Dedifferentiated amniotic fluid mesenchymal stem cell (primary cell): Measurements from ENCODE around the gene RBFOX1.

Experiments used
- DNase-seq: peaks from one replicate; pipeline ENCODE4 v3.0.0-alpha.2; 2016; ENCODE audit errors: extremely low spot score

The RBFOX1 gene

DNA sequence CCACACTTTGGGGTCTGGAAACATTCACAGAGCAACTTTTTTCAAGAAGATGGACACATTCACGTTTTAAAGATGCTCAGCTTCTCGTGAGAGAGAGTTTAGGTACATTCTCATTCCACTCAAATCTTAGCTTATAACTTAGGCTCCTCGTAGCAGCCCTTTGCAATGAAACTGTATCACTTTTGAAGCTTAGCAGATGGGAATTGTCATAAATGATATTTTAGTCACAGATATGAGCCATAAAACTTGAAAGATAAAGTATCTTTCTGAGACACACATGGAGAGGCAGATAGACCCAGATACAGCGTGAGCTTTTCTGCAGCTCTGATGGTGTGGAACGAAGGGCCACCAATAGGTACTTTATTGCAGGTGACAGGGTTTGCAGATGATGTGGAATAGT lies 41.1 kb downstream of the RBFOX1 start:
- DNase-seq, result no peak

- no peak for DNase-seq
These were observed 42.0 kb downstream of the RBFOX1 start for GRCh38 chr16:7374614-7375174.

DNA sequence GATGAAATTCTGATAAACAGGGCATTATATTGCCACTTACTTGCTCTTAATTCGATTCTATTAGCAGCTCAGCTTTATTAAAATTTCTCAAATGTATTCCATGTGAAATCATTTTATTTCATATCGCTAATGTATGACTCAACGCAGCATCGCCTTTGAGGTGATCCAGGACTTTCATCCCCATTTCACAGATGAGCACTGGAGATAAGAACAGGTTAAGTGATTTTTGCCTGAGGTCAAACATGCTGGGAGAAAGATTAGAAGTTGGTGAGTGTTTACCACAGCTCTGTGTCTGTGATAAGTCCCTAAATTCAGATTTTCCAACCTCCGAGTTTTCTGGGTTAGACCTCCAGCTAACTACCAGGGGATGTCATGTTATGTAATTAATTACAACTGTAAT lies 43.6 kb downstream of the RBFOX1 start:
- no peak for DNase-seq

DNA sequence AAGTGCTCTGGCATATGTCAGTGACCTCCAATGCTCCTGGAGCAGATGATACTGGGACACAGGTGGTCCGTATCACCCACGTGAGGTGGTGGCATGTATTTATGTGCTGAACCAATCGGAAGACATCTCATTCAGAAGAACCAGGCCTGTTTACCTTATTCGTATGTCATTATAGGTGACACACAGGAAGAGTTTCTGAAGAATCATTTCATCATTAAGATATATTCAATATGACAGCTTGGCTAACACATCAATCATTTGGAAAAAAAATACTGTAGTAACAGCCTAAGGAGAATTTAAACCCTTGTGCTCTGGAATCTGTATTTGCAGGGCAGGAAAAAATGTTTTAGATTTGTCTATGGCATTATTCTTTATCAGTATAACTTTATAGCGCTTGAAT lies 44.6 kb downstream of the RBFOX1 start:
- DNase-seq, result no peak

GRCh38 chr16:7378024-7378695 lies 45.5 kb downstream of the RBFOX1 start:
- no peak for DNase-seq

DNA sequence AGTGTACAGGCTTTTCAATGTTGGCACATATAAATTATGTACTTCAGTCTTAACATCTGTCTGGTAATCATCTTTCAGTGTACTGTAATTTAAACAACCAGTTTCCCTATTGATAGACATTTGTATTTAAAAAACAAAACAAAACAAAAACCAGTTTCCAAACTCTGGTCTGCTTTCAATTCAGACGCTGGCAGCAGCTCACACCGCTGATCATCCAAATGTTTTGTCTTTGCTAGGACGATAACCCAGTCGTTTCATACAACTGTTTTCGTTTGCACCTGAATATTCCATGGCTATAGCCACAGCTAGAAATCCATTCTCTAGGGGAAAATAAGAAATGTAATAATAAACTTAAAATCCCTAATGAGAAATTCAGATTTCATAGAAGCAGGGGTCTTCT lies 47.8 kb downstream of the RBFOX1 start:
- DNase-seq, result no peak

- DNase-seq, result no peak
These were observed 48.3 kb downstream of the RBFOX1 start for GRCh38 chr16:7380911-7381310.

DNA sequence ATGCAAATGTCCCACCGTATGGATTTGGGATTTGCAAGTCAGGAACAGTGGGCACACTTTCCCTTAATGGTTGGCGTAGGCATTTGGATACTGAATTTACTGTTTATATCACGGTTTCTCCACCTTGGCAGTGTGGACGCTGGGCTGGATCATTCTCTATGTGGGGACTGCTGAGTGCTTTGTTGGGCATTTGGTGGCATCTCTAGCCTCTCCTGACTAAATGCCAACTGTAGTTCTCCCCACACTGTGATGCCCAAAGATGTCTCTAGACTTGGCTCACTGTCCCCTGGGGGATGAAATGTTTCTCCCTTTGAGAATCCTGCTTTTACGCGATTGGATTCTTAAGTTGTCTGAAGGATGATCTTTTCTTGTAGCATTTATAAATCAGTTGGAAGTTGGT lies 49.0 kb downstream of the RBFOX1 start:
- DNase-seq, result no peak

DNA sequence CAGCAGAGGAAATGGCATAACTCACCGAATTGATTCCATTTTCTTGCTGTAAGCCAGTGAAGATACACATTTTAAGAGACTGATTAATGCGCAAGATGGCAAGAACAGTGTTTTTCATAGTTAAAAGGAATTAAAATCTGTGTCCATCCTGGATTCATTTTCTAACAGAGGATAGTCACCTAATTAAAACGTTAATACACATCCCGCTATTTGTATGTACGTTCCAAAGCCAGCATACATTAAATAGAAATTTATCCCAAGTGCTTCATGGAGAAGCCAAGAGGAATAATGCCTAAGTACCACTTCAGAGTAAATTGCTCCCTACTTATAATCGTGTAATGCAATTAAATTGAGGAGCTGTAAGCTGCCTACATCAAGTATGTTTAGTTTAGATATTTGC lies 49.9 kb downstream of the RBFOX1 start:
- no peak for DNase-seq

GRCh38 chr16:7390974-7391373 lies 58.3 kb downstream of the RBFOX1 start:
- DNase-seq, result no peak

DNA sequence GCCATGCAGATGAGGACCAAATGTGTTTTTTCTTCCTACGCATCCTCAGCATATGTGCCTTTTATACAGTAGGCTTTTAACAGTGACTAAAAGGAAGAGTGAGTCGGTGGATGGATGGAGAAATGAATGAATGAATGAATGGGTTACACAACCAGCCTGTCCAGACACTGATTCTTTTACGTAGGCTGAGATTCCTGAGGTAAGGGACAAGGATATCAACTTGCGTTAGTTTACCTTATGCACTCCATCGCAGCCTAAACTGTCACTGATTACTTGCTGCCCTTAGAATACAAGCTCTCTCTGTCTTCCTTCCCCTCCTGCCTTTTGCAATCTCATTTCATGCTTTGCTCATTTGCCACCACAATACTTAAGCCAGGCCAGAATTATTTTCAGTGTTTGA lies 59.0 kb downstream of the RBFOX1 start:
- no peak for DNase-seq

DNA sequence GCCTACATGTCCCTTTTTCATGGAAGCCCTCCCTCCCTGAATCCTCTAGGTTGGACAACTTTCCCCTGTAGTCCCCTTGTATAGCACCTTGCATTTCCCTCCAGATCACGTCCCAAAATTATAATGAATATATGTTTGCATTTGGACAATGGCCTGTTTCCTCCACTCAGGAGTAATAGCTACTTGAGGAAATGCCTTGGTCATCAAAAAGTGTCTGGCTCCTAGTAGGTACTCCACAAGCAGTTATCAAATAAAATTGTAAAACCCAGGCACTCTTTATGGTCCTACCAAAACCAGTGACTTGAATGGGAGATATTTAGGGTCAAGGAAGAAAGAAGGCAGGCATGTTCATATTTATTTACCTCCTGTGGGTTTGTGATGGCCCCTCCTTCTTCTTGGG lies 59.6 kb downstream of the RBFOX1 start:
- no peak for DNase-seq

DNA sequence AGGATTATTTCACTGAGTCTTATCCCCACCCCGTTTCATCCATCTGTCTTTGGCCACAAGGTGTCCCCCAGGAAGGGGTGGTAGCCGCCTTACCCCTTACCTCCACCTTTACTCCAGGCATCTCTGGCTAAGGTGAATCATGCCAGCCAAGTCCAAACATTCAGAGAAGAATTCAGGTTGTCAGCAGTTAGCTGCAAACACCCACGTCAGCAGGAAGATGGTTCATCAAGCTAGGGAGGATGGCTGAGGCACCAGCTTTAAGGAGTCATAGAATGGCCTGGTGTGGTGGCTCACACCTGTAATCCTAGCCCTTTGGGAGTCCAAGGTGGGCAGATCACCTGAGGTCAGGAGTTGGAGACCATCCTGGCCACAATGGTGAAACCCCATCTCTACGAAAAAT lies 61.0 kb downstream of the RBFOX1 start:
- no peak for DNase-seq

DNA sequence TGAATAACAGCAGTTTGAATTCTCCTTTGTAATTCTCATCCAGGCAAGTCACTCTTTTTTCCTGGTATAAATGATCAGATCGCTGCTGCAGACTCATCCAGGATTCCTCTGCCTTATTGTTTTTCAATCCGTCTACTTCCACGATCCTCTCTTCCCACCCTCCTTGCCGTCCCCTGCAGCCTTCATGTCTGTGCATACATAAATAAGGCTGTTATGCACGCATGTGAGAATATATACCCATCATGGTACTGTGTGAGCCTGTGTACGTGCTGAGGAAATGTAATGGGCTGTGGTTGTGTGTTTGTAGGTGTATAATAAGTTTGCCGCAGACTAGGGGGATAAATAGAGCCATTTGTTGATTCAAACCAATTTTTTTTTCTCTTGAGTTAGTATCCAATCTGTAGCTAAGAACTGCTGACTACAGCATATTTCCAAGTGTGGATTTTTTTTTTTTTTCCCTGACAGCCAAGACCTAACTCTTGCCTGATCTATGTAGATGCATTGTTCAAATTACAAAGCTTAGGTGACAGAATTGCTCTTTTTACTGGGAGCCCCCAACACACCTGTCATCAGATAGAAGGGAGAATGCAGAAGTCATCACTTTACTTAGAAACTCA lies 62.2 kb downstream of the RBFOX1 start:
- DNase-seq, result no peak

DNA sequence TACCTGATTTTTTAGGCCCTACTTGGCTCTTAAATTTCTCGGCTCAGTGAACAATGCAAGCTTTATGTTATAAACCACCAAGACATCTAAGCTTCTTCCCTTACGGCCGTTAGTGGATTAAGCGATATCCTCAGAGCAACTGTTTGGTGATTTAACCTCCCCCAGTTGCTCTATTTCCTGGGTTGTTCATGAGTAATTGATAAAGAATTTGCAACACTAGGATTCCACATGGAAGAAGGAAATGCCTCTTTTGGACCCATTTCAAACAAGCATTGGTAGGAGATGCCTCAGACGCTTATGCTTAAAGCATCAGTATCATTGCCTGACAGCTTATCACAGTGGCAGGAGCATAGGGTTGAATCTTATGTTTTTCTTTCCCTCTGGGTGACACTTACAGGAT lies 65.3 kb downstream of the RBFOX1 start:
- DNase-seq, result no peak

GRCh38 chr16:7398536-7398935 lies 65.9 kb downstream of the RBFOX1 start:
- no peak for DNase-seq

- no peak for DNase-seq
These were observed 66.7 kb downstream of the RBFOX1 start for GRCh38 chr16:7399296-7399695.

DNA sequence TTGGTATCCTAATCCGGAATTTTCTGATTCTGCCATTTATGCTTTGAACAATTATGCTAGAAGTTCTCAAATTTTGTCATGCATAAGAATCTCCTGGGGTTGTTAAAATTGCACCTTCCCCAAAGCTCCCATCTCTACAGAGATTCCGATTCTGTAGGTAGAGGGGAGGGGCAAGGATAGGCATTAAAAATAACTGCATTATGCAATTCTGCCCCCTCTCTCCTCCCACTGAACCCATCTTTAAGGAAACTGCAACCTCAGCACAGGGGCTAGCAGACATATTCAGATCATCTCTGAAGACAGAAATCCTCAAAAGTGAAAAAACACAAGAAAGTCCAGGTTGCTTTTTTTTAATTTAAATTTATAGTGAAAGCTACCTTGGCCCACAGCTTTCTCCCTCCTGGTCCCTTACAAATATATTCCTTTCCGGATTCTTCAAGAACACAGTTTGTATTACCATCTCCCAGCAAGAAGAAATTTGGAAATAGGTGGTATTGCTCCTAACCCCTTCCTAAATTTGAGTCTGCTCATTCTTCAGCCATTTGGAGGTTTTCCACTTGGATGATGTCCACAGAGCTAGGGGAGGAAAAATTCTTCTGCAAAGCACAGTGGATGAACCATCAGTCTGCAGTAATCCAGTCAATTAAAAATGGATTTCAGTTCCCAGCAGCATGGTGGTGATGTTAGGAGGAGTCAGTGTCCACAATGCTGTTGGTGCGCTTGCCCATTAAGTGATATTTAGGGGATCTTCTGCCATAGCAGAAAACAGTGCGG lies 67.7 kb downstream of the RBFOX1 start:
- DNase-seq, result no peak

GRCh38 chr16:7404217-7404616 lies 71.6 kb downstream of the RBFOX1 start:
- DNase-seq, result no peak

DNA sequence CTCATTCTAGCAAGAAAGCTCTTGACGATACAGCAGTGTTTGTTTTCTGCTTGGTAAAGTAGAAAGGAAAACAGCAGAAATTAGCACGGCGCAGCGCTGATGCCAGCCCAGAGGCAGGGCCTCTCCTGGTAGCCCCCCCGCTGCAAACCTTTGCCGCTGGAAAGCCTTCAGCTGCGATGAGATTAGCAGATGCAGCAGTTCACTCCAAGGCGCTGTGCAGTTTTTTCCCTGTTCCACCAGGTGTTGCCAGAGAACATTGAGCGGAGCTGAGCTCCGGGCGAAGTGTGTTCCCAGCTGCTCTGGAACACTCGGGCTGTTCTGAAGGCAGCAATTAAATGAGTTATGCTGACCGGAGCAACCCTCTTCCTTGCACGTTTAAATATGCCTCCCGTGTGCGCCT lies 72.5 kb downstream of the RBFOX1 start:
- no peak for DNase-seq

DNA sequence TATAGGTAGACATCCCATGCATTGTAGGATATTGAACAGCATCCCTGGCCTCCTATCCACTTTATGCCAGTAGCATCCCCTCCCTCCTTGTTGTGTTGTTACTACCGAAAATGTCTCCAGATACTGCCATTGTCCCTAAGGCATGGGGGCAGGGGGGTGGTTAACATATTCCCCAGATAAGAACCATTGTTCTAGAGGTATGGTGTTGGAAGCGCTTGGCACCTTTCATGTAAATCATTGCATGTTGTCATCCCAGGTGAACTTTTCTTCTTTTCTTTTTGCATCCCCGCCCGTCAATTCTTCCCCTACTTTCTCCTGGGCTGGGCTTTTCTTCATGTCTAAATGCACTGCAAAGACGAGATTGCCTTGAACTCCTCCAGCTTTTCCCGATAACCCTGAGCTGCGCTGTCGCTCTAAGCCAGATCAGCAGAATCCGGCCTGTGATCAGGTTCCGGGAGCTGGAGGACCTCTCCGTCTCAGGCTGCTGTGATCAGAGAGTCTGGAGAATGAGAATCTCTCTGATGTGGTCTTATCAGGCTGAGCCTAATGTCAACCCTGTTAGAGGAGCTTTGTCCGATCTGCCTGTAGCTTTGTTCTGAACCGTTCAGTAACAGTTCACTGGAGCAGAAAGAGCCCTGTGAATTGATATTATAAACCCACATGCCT lies 76.2 kb downstream of the RBFOX1 start:
- no peak for DNase-seq

DNA sequence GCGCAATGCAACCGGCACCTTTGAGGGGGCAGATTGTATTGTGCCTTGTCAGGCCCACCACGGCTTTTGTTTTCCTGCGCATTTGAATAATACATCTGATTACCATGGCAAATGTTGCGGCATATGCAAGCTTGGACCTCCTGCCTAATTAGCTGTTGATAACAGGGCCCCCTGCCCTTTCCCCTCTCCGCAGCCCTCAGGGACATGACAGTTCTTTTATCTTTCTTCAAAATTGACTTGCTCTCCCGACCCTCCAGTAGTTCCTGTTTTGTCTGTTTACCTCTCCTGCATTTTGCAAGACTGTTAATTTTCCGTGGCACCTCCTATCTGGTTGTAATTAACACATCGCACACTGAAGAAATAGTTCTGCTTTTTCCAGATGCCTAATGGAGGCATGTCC lies 86.8 kb downstream of the RBFOX1 start:
- DNase-seq, result no peak
